ENCODE data around the gene ANKRD11.

DNA sequence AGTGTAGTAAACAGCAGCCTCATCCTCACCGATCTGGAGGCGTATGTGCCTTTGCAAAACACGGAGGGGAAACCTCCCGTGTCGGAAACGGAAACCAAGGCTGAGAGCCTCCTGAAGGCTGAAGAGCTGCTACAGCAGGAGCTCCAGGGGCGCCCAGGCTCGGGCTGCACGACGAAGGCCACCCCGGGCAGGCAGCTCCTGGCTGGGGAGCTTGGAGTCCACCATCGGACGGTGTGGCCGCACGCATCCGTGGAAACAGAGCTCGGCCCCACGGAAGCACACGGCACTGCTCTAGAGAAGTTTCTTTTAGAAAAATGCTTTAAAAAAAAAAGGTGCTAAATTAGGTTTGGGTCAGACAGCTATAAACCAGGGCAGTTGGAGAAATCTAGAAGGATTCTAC, 201.4 kb downstream of the ANKRD11 start:
- TF ChIP-seq POLR2A (IDR thresholded peaks at IDR 0.05; ENCODE audit: low read depth, low read length) (no peak), MYC (IDR thresholded peaks at IDR 0.05; ENCODE audit: low read depth, low read length) (no peak), EZH2 (IDR thresholded peaks at IDR 0.05; ENCODE audit: borderline replicate concordance, low read depth, low read length, severe bottlenecking) (no peak), POLR2AphosphoS5 (IDR thresholded peaks at IDR 0.05; ENCODE audit: insufficient read depth, low read depth, low read length) (no peak), GATA2 (IDR thresholded peaks at IDR 0.05; ENCODE audit: insufficient read depth, insufficient read length, low read depth, low read length) (no peak), FOS (IDR thresholded peaks at IDR 0.05; ENCODE audit: borderline replicate concordance, insufficient read depth, low read length) (no peak), JUN (IDR thresholded peaks at IDR 0.05; ENCODE audit: borderline replicate concordance, insufficient read depth, insufficient read length, low read depth) (no peak)
- TF ChIP-seq, protein P1, sequence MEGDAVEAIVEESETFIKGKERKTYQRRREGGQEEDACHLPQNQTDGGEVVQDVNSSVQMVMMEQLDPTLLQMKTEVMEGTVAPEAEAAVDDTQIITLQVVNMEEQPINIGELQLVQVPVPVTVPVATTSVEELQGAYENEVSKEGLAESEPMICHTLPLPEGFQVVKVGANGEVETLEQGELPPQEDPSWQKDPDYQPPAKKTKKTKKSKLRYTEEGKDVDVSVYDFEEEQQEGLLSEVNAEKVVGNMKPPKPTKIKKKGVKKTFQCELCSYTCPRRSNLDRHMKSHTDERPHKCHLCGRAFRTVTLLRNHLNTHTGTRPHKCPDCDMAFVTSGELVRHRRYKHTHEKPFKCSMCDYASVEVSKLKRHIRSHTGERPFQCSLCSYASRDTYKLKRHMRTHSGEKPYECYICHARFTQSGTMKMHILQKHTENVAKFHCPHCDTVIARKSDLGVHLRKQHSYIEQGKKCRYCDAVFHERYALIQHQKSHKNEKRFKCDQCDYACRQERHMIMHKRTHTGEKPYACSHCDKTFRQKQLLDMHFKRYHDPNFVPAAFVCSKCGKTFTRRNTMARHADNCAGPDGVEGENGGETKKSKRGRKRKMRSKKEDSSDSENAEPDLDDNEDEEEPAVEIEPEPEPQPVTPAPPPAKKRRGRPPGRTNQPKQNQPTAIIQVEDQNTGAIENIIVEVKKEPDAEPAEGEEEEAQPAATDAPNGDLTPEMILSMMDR (IDR thresholded peaks at IDR 0.05; ENCODE audit: extremely low read depth in 1 of 2, insufficient read depth in 1 of 2, low read depth in 1 of 2, low read length in 2 of 2): no peak
- TF ChIP-seq, protein P2, sequence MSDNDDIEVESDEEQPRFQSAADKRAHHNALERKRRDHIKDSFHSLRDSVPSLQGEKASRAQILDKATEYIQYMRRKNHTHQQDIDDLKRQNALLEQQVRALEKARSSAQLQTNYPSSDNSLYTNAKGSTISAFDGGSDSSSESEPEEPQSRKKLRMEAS (IDR thresholded peaks at IDR 0.05; ENCODE audit: insufficient read depth, insufficient read length): no peak
